HEK293 (cell line): ENCODE data around the gene SRSF8.

ENCODE experiments used
- ZNF175 ChIP-seq: fragments of 450-650 bp; formaldehyde crosslinking; IDR thresholded peaks from 2 replicates; pipeline ENCODE4 v1.5.1; 2016; ENCODE audit warnings: missing biosample characterization, missing genetic modification characterization
- ZNF302 ChIP-seq: fragments of 450-650 bp; formaldehyde crosslinking; IDR thresholded peaks from 2 replicates; pipeline ENCODE4 v1.5.1; 2016; ENCODE audit warnings: missing biosample characterization, missing genetic modification characterization, low read depth
- ZNF670 ChIP-seq: fragments of 450-650 bp; formaldehyde crosslinking; IDR thresholded peaks from 2 replicates; pipeline ENCODE4 v1.5.1; 2016; ENCODE audit warnings: missing biosample characterization, missing genetic modification characterization, low read depth
- TF ChIP-seq, protein P1 (sequence below): fragments of 450-650 bp; formaldehyde crosslinking; IDR thresholded peaks from 2 replicates; pipeline ENCODE4 v1.5.1; 2016; ENCODE audit warnings: missing biosample characterization, missing genetic modification characterization
- TF ChIP-seq, protein P2 (sequence below): fragments of 450-650 bp; formaldehyde crosslinking; IDR thresholded peaks from 2 replicates; pipeline ENCODE4 v1.5.1; 2017; ENCODE audit warnings: missing biosample characterization, missing genetic modification characterization
- TF ChIP-seq, protein P3 (sequence below): fragments of 450-650 bp; formaldehyde crosslinking; IDR thresholded peaks from 2 replicates; pipeline ENCODE4 v1.5.1; 2016; ENCODE audit warnings: missing biosample characterization, missing genetic modification characterization

DNA sequence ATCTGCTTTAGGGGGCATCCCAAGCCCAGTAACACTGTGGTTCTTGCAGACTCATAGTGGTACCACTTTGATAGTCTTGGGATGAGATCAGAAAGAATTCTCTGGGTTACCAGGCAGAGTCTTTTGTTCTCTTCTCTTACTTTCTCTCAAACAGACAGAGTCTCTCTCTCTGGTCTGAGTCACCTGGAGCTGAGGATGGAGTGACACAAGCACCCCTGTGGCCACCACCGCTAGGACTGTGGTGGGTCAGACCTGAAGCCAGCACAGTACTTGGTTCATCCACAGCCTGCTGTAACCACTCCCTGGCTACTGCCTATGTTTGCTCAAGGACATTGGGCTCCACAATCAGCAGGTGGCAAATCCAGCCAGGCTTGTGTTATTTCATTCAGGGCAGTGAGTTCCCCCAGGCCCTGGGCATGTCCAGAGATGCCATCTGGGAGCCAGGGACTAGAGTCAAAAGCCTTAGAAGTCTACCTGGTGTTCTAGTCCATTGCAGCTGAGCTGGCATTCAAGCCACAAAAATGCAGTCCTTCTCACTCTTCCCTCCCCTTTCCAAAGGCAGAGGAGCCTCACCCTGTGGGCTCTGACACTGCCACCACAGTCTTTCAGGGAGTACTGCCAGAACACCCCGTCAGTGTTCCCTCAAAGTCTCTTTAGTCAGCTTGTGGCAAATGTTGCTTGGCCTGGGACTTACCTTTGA is 52.8 kb downstream of the SRSF8 start:
- TF ChIP-seq, protein P1, sequence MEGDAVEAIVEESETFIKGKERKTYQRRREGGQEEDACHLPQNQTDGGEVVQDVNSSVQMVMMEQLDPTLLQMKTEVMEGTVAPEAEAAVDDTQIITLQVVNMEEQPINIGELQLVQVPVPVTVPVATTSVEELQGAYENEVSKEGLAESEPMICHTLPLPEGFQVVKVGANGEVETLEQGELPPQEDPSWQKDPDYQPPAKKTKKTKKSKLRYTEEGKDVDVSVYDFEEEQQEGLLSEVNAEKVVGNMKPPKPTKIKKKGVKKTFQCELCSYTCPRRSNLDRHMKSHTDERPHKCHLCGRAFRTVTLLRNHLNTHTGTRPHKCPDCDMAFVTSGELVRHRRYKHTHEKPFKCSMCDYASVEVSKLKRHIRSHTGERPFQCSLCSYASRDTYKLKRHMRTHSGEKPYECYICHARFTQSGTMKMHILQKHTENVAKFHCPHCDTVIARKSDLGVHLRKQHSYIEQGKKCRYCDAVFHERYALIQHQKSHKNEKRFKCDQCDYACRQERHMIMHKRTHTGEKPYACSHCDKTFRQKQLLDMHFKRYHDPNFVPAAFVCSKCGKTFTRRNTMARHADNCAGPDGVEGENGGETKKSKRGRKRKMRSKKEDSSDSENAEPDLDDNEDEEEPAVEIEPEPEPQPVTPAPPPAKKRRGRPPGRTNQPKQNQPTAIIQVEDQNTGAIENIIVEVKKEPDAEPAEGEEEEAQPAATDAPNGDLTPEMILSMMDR (tag by site-specific recombination): no peak
- TF ChIP-seq, protein P2, sequence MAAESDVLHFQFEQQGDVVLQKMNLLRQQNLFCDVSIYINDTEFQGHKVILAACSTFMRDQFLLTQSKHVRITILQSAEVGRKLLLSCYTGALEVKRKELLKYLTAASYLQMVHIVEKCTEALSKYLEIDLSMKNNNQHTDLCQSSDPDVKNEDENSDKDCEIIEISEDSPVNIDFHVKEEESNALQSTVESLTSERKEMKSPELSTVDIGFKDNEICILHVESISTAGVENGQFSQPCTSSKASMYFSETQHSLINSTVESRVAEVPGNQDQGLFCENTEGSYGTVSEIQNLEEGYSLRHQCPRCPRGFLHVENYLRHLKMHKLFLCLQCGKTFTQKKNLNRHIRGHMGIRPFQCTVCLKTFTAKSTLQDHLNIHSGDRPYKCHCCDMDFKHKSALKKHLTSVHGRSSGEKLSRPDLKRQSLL (tag by site-specific recombination): no peak
- TF ChIP-seq ZNF175 (no peak), ZNF302 (no peak), ZNF670 (tag by site-specific recombination) (no peak)
- TF ChIP-seq, protein P3, sequence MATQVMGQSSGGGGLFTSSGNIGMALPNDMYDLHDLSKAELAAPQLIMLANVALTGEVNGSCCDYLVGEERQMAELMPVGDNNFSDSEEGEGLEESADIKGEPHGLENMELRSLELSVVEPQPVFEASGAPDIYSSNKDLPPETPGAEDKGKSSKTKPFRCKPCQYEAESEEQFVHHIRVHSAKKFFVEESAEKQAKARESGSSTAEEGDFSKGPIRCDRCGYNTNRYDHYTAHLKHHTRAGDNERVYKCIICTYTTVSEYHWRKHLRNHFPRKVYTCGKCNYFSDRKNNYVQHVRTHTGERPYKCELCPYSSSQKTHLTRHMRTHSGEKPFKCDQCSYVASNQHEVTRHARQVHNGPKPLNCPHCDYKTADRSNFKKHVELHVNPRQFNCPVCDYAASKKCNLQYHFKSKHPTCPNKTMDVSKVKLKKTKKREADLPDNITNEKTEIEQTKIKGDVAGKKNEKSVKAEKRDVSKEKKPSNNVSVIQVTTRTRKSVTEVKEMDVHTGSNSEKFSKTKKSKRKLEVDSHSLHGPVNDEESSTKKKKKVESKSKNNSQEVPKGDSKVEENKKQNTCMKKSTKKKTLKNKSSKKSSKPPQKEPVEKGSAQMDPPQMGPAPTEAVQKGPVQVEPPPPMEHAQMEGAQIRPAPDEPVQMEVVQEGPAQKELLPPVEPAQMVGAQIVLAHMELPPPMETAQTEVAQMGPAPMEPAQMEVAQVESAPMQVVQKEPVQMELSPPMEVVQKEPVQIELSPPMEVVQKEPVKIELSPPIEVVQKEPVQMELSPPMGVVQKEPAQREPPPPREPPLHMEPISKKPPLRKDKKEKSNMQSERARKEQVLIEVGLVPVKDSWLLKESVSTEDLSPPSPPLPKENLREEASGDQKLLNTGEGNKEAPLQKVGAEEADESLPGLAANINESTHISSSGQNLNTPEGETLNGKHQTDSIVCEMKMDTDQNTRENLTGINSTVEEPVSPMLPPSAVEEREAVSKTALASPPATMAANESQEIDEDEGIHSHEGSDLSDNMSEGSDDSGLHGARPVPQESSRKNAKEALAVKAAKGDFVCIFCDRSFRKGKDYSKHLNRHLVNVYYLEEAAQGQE: no peak
